ENCODE measurements around the gene NFX1.

- TF ChIP-seq, protein P1, sequence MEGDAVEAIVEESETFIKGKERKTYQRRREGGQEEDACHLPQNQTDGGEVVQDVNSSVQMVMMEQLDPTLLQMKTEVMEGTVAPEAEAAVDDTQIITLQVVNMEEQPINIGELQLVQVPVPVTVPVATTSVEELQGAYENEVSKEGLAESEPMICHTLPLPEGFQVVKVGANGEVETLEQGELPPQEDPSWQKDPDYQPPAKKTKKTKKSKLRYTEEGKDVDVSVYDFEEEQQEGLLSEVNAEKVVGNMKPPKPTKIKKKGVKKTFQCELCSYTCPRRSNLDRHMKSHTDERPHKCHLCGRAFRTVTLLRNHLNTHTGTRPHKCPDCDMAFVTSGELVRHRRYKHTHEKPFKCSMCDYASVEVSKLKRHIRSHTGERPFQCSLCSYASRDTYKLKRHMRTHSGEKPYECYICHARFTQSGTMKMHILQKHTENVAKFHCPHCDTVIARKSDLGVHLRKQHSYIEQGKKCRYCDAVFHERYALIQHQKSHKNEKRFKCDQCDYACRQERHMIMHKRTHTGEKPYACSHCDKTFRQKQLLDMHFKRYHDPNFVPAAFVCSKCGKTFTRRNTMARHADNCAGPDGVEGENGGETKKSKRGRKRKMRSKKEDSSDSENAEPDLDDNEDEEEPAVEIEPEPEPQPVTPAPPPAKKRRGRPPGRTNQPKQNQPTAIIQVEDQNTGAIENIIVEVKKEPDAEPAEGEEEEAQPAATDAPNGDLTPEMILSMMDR (conservative IDR thresholded peaks at IDR 0.05; ENCODE audit: low read length): no peak
- no peak for TF ChIP-seq EZH2phosphoT487 (IDR thresholded peaks at IDR 0.05; ENCODE audit: borderline replicate concordance)
Measured at GRCh38 chr9:33255471-33255870, 34.8 kb upstream of the NFX1 start.
